GM12891 (cell line): ENCODE results near the gene FZD2.

Source experiments
- POLR2A ChIP-seq: IDR thresholded peaks from 2 replicates; pipeline ENCODE4 v1.6.1; 2011; ENCODE audit warnings: low read depth, low read length, control low read depth
- POLR2AphosphoS5 ChIP-seq: IDR thresholded peaks from 2 replicates; pipeline ENCODE4 v1.6.1; 2011; ENCODE audit warnings: low read depth, low read length, control low read depth
- SPI1 ChIP-seq: IDR thresholded peaks from 2 replicates; pipeline ENCODE4 v1.6.1; 2011; ENCODE audit warnings: low read depth, low read length, control low read depth
- TAF1 ChIP-seq: IDR thresholded peaks from 2 replicates; pipeline ENCODE4 v1.6.1; 2011; ENCODE audit warnings: low read depth, low read length, control low read depth

DNA sequence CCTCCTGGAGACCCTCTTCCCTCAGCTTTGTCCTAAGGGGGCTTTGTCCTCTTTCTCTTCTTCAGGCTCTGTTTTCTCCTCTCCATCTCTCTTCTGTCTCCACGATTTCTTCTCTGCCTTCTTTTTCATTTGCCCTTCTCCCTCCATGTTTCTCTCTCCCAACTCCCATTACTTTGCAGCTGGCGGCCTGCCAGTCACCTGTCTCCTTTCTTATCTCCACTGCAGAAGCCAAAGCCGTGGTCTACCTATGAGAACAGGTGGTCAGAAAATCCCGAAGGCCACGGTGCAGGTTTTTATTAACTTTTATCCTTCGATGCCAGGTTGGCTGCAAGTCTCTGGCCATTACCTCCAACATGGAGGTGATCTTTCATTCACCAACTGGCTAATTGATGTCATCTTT lies 45.1 kb downstream of the FZD2 start:
- TF ChIP-seq POLR2AphosphoS5 = no peak
- TF ChIP-seq POLR2A = no peak
- no peak for TF ChIP-seq SPI1
- no peak for TF ChIP-seq TAF1
